Liver (tissue), 2 donors: Measurements from ENCODE around the gene NCLN.

ENCODE experiments used
- TF ChIP-seq, protein P1 (sequence below): fragments of 150-350 bp; IDR thresholded peaks from 2 replicates; pipeline ENCODE4 v1.5.1; 2017; ENCODE audit warnings: improper control_type of control experiment, low read depth, low read length; ENCODE audit not compliant: missing input control
- TF ChIP-seq, protein P2 (sequence below): IDR thresholded peaks from 2 replicates; pipeline ENCODE4 v1.6.1; 2016; ENCODE audit warnings: antibody characterized with exemption
- TF ChIP-seq, protein P3 (sequence below): IDR thresholded peaks from 2 replicates; pipeline ENCODE4 v1.6.1; 2016; ENCODE audit warnings: antibody characterized with exemption
- donor health status: healthy.

DNA sequence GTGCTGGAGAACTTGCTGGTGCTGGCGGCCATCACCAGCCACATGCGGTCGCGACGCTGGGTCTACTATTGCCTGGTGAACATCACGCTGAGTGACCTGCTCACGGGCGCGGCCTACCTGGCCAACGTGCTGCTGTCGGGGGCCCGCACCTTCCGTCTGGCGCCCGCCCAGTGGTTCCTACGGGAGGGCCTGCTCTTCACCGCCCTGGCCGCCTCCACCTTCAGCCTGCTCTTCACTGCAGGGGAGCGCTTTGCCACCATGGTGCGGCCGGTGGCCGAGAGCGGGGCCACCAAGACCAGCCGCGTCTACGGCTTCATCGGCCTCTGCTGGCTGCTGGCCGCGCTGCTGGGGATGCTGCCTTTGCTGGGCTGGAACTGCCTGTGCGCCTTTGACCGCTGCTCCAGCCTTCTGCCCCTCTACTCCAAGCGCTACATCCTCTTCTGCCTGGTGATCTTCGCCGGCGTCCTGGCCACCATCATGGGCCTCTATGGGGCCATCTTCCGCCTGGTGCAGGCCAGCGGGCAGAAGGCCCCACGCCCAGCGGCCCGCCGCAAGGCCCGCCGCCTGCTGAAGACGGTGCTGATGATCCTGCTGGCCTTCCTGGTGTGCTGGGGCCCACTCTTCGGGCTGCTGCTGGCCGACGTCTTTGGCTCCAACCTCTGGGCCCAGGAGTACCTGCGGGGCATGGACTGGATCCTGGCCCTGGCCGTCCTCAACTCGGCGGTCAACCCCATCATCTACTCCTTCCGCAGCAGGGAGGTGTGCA, 6.6 kb upstream of the NCLN start:
- TF ChIP-seq, protein P1, sequence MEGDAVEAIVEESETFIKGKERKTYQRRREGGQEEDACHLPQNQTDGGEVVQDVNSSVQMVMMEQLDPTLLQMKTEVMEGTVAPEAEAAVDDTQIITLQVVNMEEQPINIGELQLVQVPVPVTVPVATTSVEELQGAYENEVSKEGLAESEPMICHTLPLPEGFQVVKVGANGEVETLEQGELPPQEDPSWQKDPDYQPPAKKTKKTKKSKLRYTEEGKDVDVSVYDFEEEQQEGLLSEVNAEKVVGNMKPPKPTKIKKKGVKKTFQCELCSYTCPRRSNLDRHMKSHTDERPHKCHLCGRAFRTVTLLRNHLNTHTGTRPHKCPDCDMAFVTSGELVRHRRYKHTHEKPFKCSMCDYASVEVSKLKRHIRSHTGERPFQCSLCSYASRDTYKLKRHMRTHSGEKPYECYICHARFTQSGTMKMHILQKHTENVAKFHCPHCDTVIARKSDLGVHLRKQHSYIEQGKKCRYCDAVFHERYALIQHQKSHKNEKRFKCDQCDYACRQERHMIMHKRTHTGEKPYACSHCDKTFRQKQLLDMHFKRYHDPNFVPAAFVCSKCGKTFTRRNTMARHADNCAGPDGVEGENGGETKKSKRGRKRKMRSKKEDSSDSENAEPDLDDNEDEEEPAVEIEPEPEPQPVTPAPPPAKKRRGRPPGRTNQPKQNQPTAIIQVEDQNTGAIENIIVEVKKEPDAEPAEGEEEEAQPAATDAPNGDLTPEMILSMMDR = no peak
- TF ChIP-seq, protein P2, sequence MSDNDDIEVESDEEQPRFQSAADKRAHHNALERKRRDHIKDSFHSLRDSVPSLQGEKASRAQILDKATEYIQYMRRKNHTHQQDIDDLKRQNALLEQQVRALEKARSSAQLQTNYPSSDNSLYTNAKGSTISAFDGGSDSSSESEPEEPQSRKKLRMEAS = no peak
- TF ChIP-seq, protein P3, sequence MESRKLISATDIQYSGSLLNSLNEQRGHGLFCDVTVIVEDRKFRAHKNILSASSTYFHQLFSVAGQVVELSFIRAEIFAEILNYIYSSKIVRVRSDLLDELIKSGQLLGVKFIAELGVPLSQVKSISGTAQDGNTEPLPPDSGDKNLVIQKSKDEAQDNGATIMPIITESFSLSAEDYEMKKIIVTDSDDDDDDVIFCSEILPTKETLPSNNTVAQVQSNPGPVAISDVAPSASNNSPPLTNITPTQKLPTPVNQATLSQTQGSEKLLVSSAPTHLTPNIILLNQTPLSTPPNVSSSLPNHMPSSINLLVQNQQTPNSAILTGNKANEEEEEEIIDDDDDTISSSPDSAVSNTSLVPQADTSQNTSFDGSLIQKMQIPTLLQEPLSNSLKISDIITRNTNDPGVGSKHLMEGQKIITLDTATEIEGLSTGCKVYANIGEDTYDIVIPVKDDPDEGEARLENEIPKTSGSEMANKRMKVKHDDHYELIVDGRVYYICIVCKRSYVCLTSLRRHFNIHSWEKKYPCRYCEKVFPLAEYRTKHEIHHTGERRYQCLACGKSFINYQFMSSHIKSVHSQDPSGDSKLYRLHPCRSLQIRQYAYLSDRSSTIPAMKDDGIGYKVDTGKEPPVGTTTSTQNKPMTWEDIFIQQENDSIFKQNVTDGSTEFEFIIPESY = no peak
